Adrenal gland (tissue), 5 donors: ENCODE results near the gene TMA16.

Experiments
- POLR2A ChIP-seq, 2 donors: fragments of 450-650 bp; IDR thresholded peaks; one replicate each; pipeline ENCODE4 v1.6.1; 2017; ENCODE audit warnings: antibody characterized with exemption in 2 of 2, mild to moderate bottlenecking in 2 of 2, moderate library complexity in 1 of 2
- TF ChIP-seq, protein P1 (sequence below), 6 experiments: fragments of 450-650 bp in 4 of 6; fragments of 200-600 bp in 2 of 6; sonication (generic) in 1 of 6; IDR thresholded peaks; 1 replicate in 5 of 6; 2 replicates in 1 of 6; pipeline versions ENCODE4 v1.5.1 to v1.8.0; 2016 to 2021; ENCODE audit warnings: antibody characterized with exemption in 6 of 6, mild to moderate bottlenecking in 2 of 6, moderate library complexity in 1 of 6
- donor health status: DM: no; HTN: no; CAD: no.

DNA sequence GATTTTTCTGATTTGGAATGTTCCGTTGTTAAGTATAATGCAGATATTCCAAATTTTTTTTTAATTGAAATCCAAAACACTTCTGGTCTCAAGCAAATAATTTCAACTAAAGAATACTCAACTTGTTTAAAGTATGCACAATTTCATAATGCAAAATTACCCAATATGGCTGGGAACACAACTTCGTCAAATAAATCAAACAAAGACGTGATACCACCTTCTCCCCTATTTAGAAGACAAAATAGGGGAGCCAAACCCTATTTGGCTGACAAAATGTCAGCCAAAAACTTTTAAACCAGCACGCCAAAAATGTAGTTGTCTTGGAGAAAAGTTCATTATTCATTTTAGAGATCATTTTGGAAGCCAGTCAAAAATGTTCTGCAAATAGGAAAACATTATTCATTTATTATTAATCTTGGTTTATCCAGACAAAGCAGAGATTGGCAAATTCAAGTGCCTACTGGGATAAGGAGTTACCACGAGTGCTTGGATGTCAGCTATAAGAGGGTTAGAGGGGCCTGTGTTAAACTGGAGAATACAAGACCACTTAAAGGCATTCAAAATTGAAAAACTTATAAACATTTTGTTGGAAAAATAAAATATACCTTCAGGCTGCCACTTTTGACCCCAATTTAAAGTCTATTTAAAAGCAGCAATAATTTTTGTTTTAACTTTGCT is 17.6 kb upstream of the TMA16 start:
- TF ChIP-seq POLR2A (IDR thresholded peaks at IDR 0.05), result no peak
- TF ChIP-seq, protein P1, sequence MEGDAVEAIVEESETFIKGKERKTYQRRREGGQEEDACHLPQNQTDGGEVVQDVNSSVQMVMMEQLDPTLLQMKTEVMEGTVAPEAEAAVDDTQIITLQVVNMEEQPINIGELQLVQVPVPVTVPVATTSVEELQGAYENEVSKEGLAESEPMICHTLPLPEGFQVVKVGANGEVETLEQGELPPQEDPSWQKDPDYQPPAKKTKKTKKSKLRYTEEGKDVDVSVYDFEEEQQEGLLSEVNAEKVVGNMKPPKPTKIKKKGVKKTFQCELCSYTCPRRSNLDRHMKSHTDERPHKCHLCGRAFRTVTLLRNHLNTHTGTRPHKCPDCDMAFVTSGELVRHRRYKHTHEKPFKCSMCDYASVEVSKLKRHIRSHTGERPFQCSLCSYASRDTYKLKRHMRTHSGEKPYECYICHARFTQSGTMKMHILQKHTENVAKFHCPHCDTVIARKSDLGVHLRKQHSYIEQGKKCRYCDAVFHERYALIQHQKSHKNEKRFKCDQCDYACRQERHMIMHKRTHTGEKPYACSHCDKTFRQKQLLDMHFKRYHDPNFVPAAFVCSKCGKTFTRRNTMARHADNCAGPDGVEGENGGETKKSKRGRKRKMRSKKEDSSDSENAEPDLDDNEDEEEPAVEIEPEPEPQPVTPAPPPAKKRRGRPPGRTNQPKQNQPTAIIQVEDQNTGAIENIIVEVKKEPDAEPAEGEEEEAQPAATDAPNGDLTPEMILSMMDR (IDR thresholded peaks at IDR 0.05), result no peak
